Endothelial cell of umbilical vein (primary cell): ENCODE results near the gene NMNAT1. TPM values are rescaled to one million over a fixed set of nuclear protein-coding genes. Genes with fewer than 3 reads are reported as not detected.

Experiments used
- BruUV-seq: library from RNA; stranded (reverse); fragments of 400-500 nt; replicated peaks from 2 replicates; lab custom pipeline; 2021; lab: Mats Ljungman, UMichigan
- CTCF ChIA-PET: fragments of 300-600, 350-600 bp; sonication (Branson Sonifier 250); formaldehyde crosslinking; loops from one replicate; lab custom pipeline; 2021; ENCODE audit warnings: antibody characterized with exemption, inconsistent platforms; lab: Charles Lee
- POLR2A ChIA-PET: fragments of 300-600, 350-600 bp; sonication (Branson Sonifier 250); formaldehyde crosslinking; loops from one replicate; lab custom pipeline; 2021; ENCODE audit warnings: antibody characterized with exemption, inconsistent platforms; lab: Charles Lee
- DNase-seq: peaks from one replicate; pipeline ENCODE4 v3.0.0-alpha.2; 2011; ENCODE audit warnings: low read depth, low spot score
- FAIRE-seq: peaks from 2 replicates; lab custom pipeline; 2011; peaks lifted over from hg19 to GRCh38; lab: Jason Lieb, UNC
- H2AFZ ChIP-seq: 2 replicates; pipeline ENCODE4 v1.6.0; 2012; ENCODE audit warnings: low read depth, low read length, control low read depth, inconsistent platforms
- H3K27ac ChIP-seq: 2 replicates; pipeline ENCODE4 v1.5.1; 2011; ENCODE audit warnings: low read depth, mild to moderate bottlenecking, control low read depth, low read length, moderate library complexity; ENCODE audit not compliant: insufficient read depth
- H3K27me3 ChIP-seq, 2 experiments: 2 replicates each; pipeline versions ENCODE4 v1.6.0 to v1.6.1; 2011; ENCODE audit warnings: low read length in 2 of 2, mixed read lengths in 1 of 2; ENCODE audit not compliant: control insufficient read depth in 2 of 2, insufficient read depth in 2 of 2
- H3K36me3 ChIP-seq, 2 experiments: 2 replicates in 1 of 2; 3 replicates in 1 of 2; pipeline ENCODE4 v1.5.1; 2011; ENCODE audit warnings: low read length in 2 of 2, mild to moderate bottlenecking in 1 of 2, moderate library complexity in 1 of 2; ENCODE audit not compliant: control insufficient read depth in 2 of 2, insufficient read depth in 2 of 2; ENCODE audit errors: extremely low read depth in 1 of 2
- H3K4me1 ChIP-seq: 3 replicates; pipeline ENCODE4 v1.5.1; 2011; ENCODE audit warnings: mild to moderate bottlenecking, low read length; ENCODE audit not compliant: control insufficient read depth, insufficient read depth; ENCODE audit errors: extremely low read depth
- H3K4me2 ChIP-seq: 2 replicates; pipeline ENCODE4 v1.6.1; 2011; ENCODE audit warnings: low read length, control low read depth, mixed read lengths; ENCODE audit not compliant: insufficient read depth
- H3K4me3 ChIP-seq, 3 experiments: fragments of 200-600 bp in 1 of 3; sonication (generic), shearing (Covaris generic) in 1 of 3; replicated peaks in 1 of 3; 2 replicates each; pipeline ENCODE4 v1.5.1; 2011 to 2016; ENCODE audit warnings: control low read depth in 3 of 3, low read length in 3 of 3, mild to moderate bottlenecking in 2 of 3, inconsistent platforms in 1 of 3, low read depth in 1 of 3, moderate library complexity in 1 of 3; ENCODE audit not compliant: insufficient read depth in 1 of 3
- H3K79me2 ChIP-seq: 2 replicates; pipeline ENCODE4 v1.6.0; 2012; ENCODE audit warnings: low read length, inconsistent platforms; ENCODE audit not compliant: control insufficient read depth, insufficient read depth
- H3K9ac ChIP-seq: replicated peaks from 2 replicates; pipeline ENCODE3; 2011; ENCODE audit warnings: low read length, control low read depth; ENCODE audit not compliant: insufficient read depth; ENCODE audit errors: extremely low read depth
- H3K9me1 ChIP-seq: replicated peaks from 3 replicates; pipeline ENCODE4 v1.6.0; 2011; ENCODE audit warnings: mild to moderate bottlenecking, low read length; ENCODE audit not compliant: control insufficient read depth, insufficient read depth; ENCODE audit errors: extremely low read depth
- H3K9me3 ChIP-seq: replicated peaks from 2 replicates; pipeline ENCODE4 v1.5.1; 2012; ENCODE audit warnings: low read length, inconsistent platforms; ENCODE audit not compliant: control insufficient read depth, insufficient read depth
- H4K20me1 ChIP-seq: replicated peaks from 2 replicates; pipeline ENCODE3; 2011; ENCODE audit warnings: mild to moderate bottlenecking, low read length; ENCODE audit not compliant: control insufficient read depth, insufficient read depth; ENCODE audit errors: extremely low read depth
- EZH2 ChIP-seq: IDR thresholded peaks from 2 replicates; pipeline ENCODE4 v1.6.1; 2012; ENCODE audit warnings: borderline replicate concordance, low read depth, mild to moderate bottlenecking, moderate library complexity, low read length, inconsistent platforms; ENCODE audit not compliant: severe bottlenecking
- GATA2 ChIP-seq: IDR thresholded peaks from 2 replicates; pipeline ENCODE4 v1.7.0; 2011; ENCODE audit warnings: low read depth, mild to moderate bottlenecking, moderate library complexity, mixed read lengths, low read length; ENCODE audit not compliant: insufficient read length, insufficient read depth
- JUN ChIP-seq: IDR thresholded peaks from 2 replicates; pipeline ENCODE4 v1.6.1; 2011; ENCODE audit warnings: borderline replicate concordance, low read depth; ENCODE audit not compliant: insufficient read length, insufficient read depth
- MYC ChIP-seq: IDR thresholded peaks from one replicate; pipeline ENCODE4 v1.6.1; 2011; ENCODE audit warnings: mild to moderate bottlenecking, low read depth, low read length
- POLR2A ChIP-seq: IDR thresholded peaks from 2 replicates; pipeline ENCODE4 v1.6.1; 2012; ENCODE audit warnings: low read depth, mild to moderate bottlenecking, control low read depth, low read length
- POLR2AphosphoS5 ChIP-seq: IDR thresholded peaks from 2 replicates; pipeline ENCODE4 v1.6.1; 2012; ENCODE audit warnings: low read depth, mild to moderate bottlenecking, control low read depth, low read length, moderate library complexity; ENCODE audit not compliant: insufficient read depth
- dilution Hi-C: fragments of 300-500 bp; cut with MboI; formaldehyde crosslinking; loops from one replicate; pipeline ENCODE4 v1.15.0; 2019; ENCODE audit warnings: low sequenced_read_pairs; ENCODE audit not compliant: extremely low pct_ligation_motif_present
- intact Hi-C: fragments of 100-400 bp; cut with micrococcal nuclease; formaldehyde crosslinking; loops from one replicate; pipeline ENCODE4 v1.10.0; 2022
- polyA plus RNA-seq, 4 experiments: library from polyadenylated mRNA; depleted of rRNA in 3 of 4; stranded (reverse) in 3 of 4; unstranded in 1 of 4; fragments of >200 nt; gene quantifications; 2 replicates each; pipeline versions ENCODE4 v1.2.1 to v1.2.3, GENCODE V29; 2011 to 2012; ENCODE audit warnings: missing spikeins in 1 of 4
- total RNA-seq: library from RNA; stranded (reverse); gene quantifications from 2 replicates; pipeline ENCODE4 v1.2.3, GENCODE V29; 2021
- TF ChIP-seq, protein P1 (sequence below), 2 donors: IDR thresholded peaks; 1 replicate in 1 of 2; 2 replicates in 1 of 2; pipeline ENCODE4 v1.5.1; 2011; ENCODE audit warnings: low read length in 2 of 2, mild to moderate bottlenecking in 2 of 2, moderate library complexity in 2 of 2, control low read depth in 1 of 2, inconsistent platforms in 1 of 2, low read depth in 1 of 2; ENCODE audit not compliant: insufficient read depth in 1 of 2; ENCODE audit errors: extremely low read depth in 1 of 2
- TF ChIP-seq, protein P2 (sequence below): IDR thresholded peaks from 2 replicates; pipeline ENCODE4 v1.6.1; 2011; ENCODE audit not compliant: insufficient read depth, insufficient read length

The NMNAT1 gene
- total and polyA plus RNA-seq, 2 donors (not counting 3 experiments of a cell fraction or from before 2014, with no cell fraction given): 4.8 to 9.8 TPM

DNA sequence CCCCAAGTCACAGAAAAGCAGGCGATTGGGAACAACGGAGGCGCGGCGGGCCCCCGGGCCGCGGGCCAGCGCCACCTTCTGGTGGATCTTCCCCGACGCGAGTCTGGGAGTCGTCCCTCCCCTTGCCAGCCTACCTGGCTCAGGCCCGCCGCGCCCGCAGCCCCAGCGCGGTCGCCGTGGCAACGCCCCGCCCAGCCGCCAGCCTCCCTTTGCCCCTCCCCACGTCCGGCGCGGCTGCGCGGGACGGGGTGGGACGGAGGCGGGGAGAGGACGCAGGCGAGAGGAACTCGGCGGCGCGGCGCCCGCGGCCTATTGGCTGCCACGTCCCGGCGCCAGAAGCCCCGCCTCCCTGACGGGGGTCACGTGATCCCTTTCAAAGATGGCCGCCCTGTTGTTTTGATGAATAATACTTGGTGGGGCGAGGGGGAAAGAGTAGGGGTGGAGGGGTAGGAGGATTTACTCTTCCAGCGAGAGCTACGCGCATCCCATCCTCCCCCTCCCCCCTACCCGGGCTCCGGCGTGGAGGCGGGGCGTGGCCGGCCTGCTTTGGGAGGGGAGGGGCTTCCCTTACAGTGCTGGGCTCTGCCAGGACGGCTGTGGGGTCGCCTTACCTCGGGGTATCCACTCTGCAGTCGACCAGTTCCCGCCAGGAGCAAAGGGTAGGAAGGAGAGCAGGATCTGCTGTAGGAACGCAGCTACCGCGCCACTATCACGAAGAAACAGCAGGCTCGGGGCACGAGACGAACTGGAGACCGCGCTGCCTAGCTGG is 89.5 kb downstream of the NMNAT1 start, which contains the start of gene UBE4B:
Gene UBE4B, plus strand, starts transcription at position 369 of the 769 bp plus-strand sequence. CDS start 713 bp downstream, outside the sequence.
- FAIRE-seq: peak; percentile 88
- CTCF ChIA-PET: interaction anchor here (0.7 to 3.4 kb wide), 7 partner anchors 14 to 307 kb away, joined by 3 to 36 read pairs (median 3); partner anchors contain the start of genes LZIC and NMNAT1

More for the DNA sequence above, 89.5 kb downstream of the NMNAT1 start, which contains the start of gene UBE4B:
- dilution Hi-C loops: no loop called here
- no peaks in the 10 kb centered on the region for H3K9me1 ChIP-seq
- peaks cover 14% of the 10 kb centered on the region for H3K4me1 ChIP-seq
- H4K20me1 ChIP-seq: no peaks in the 10 kb centered on the region
- peak; percentile 99 for DNase-seq
- peak within 1 kb of the TSS; percentile 92 for H3K9ac ChIP-seq
- TF ChIP-seq JUN (no peak), MYC (no peak), EZH2 (no peak), POLR2A (peak; percentile 34), POLR2AphosphoS5 (peak; percentile 52), GATA2 (no peak)
- TF ChIP-seq, protein P1, sequence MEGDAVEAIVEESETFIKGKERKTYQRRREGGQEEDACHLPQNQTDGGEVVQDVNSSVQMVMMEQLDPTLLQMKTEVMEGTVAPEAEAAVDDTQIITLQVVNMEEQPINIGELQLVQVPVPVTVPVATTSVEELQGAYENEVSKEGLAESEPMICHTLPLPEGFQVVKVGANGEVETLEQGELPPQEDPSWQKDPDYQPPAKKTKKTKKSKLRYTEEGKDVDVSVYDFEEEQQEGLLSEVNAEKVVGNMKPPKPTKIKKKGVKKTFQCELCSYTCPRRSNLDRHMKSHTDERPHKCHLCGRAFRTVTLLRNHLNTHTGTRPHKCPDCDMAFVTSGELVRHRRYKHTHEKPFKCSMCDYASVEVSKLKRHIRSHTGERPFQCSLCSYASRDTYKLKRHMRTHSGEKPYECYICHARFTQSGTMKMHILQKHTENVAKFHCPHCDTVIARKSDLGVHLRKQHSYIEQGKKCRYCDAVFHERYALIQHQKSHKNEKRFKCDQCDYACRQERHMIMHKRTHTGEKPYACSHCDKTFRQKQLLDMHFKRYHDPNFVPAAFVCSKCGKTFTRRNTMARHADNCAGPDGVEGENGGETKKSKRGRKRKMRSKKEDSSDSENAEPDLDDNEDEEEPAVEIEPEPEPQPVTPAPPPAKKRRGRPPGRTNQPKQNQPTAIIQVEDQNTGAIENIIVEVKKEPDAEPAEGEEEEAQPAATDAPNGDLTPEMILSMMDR (IDR thresholded peaks at IDR 0.05; ENCODE audit: extremely low read depth in 1 of 2, insufficient read depth in 1 of 2, low read depth in 1 of 2, low read length in 2 of 2): peak; percentile 93 to 95
- TF ChIP-seq, protein P2, sequence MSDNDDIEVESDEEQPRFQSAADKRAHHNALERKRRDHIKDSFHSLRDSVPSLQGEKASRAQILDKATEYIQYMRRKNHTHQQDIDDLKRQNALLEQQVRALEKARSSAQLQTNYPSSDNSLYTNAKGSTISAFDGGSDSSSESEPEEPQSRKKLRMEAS: peak; percentile 72
- peak within 1 kb of the TSS; percentile 96 for H3K4me2 ChIP-seq
- H3K36me3 ChIP-seq: no peaks in the 10 kb centered on the region
- intact Hi-C loops: loop anchor here (1.0 to 5.0 kb wide), 12 partner anchors 14 to 396 kb away; partner anchors contain the start of genes CTNNBIP1, KIF1B, LZIC and NMNAT1
- peak within 1 kb of the TSS; percentile 55 to 85 (median 72) for H3K4me3 ChIP-seq
- H3K27ac ChIP-seq: peak within 1 kb of the TSS; percentile 74
- peak within 1 kb of the TSS; percentile 97 for H2AFZ ChIP-seq
- BruUV-seq: TSS peak; percentile 53
- POLR2A ChIA-PET: interaction anchor here (0.6 to 1.0 kb wide), 2 partner anchors 77 to 89 kb away, joined by 3 read pairs; partner anchors contain the start of genes LZIC and NMNAT1
- H3K9me3 ChIP-seq: no peaks in the 10 kb centered on the region
- H3K79me2 ChIP-seq: peaks cover 26% of the 10 kb centered on the region
- no peaks in the 10 kb centered on the region for H3K27me3 ChIP-seq
